Measurements from ENCODE around the gene CREBBP. TPM values are rescaled to one million over a fixed set of nuclear protein-coding genes. Genes with fewer than 3 reads are reported as not detected.

Gene CREBBP
- total and polyA plus RNA-seq, 2 experiments from 2014 or later = 36.9 to 54.8 TPM

- TF ChIP-seq JUNB (IDR thresholded peaks at IDR 0.05; ENCODE audit: unreplicated experiment) = no peak
- TF ChIP-seq STAT1 (IDR thresholded peaks at IDR 0.05; ENCODE audit: unreplicated experiment) = no peak
- no peak for TF ChIP-seq CTCF (conservative IDR thresholded peaks at IDR 0.05; ENCODE audit: low read depth in 2 of 2)
- TF ChIP-seq POLR2AphosphoS5 (IDR thresholded peaks at IDR 0.05; ENCODE audit: low read depth) = no peak
- no peak for TF ChIP-seq ZNF114 (CRISPR knock-in tag; IDR thresholded peaks at IDR 0.05)
- TF ChIP-seq EZH2 (IDR thresholded peaks at IDR 0.05; ENCODE audit: low read depth, unreplicated experiment) = no peak
- no peak for TF ChIP-seq ZNF331 (CRISPR knock-in tag; IDR thresholded peaks at IDR 0.05; ENCODE audit: low read depth)
- TF ChIP-seq ETS1 (IDR thresholded peaks at IDR 0.05) = no peak
- TF ChIP-seq REST (IDR thresholded peaks at IDR 0.05; ENCODE audit: unreplicated experiment) = no peak
- TF ChIP-seq NANOG (IDR thresholded peaks at IDR 0.05; ENCODE audit: borderline replicate concordance) = no peak
These were observed 43.9 kb downstream of the CREBBP start (continued) for GRCh38 chr16:3836641-3837040.

- Histone ChIP-seq H4K20me1 (replicated peaks; ENCODE audit: insufficient read depth) (peaks cover 63% of the 10 kb centered on the region), H2AFZ (no peak overlapping the region), H3K4me3 (no peak overlapping the region), H3K27me3 (ENCODE audit: insufficient read depth) (no peaks in the 10 kb centered on the region), H3K27ac (ENCODE audit: low read depth) (no peak overlapping the region), H3K4me1 (ENCODE audit: insufficient read depth) (peaks cover 21% of the 10 kb centered on the region; the same call in 1 of the 2 replicates), H3K4me2 (no peak overlapping the region), H3K36me3 (ENCODE audit: insufficient read depth) (no peaks in the 10 kb centered on the region), H3K79me2 (replicated peaks; ENCODE audit: insufficient read depth) (peaks cover 99% of the 10 kb centered on the region), H3K9me2 (ENCODE audit: insufficient read depth) (no peaks in the 10 kb centered on the region), H3F3A (replicated peaks; ENCODE audit: low read depth) (no peaks in the 10 kb centered on the region)
- Mint-ChIP-seq H3K4me3 (no peak overlapping the region), H3K9me3 (peaks cover 11% of the 10 kb centered on the region; the same call in 2 of the 3 replicates), H3K27me3 (ENCODE audit: insufficient read depth, low read depth, poor library complexity) (peaks cover 9% of the 10 kb centered on the region), H3K27ac (no peak overlapping the region), H3K36me3 (ENCODE audit: low read depth) (peaks cover 30% of the 10 kb centered on the region; the same call in 2 of the 3 replicates), H3K4me1 (peaks cover 37% of the 10 kb centered on the region)
- no peak for TF ChIP-seq CREB1 (CRISPR knock-in tag; IDR thresholded peaks at IDR 0.05; ENCODE audit: low read depth)
- TF ChIP-seq ZNF331 (CRISPR knock-in tag; IDR thresholded peaks at IDR 0.05; ENCODE audit: low read depth) = no peak
- DNase-seq (ENCODE audit: low spot score) (no peak), ATAC-seq (no peak)
These were observed 45.4 kb downstream of the CREBBP start for GRCh38 chr16:3835089-3835602.
